Neutrophil (primary cell): ENCODE data around the gene FBXW8.

Experiments used
- H3K27ac ChIP-seq: fragments of 200-600 bp; sonication (generic); 2 replicates; pipeline ENCODE4 v1.5.1; 2016; ENCODE audit warnings: mild to moderate bottlenecking, moderate library complexity
- H3K27me3 ChIP-seq: fragments of 200-600 bp; sonication (generic); 2 replicates; pipeline ENCODE4 v1.6.0; 2016; ENCODE audit warnings: mild to moderate bottlenecking
- H3K36me3 ChIP-seq: fragments of 200-600 bp; sonication (generic); 2 replicates; pipeline ENCODE4 v1.5.1; 2017
- H3K4me1 ChIP-seq, 2 experiments: fragments of 200-600 bp in 1 of 2; sonication (generic) in 1 of 2; 1 replicate in 1 of 2; 2 replicates in 1 of 2; pipeline versions ENCODE4 v1.5.1 to v1.6.1; 2013 to 2016; ENCODE audit warnings: low read depth in 1 of 2, low read length in 1 of 2, mild to moderate bottlenecking in 1 of 2, moderate library complexity in 1 of 2; ENCODE audit not compliant: control insufficient read depth in 1 of 2, insufficient read depth in 1 of 2
- H3K4me3 ChIP-seq, 2 experiments: fragments of 200-600 bp in 1 of 2; sonication (generic) in 1 of 2; 1 replicate in 1 of 2; 2 replicates in 1 of 2; pipeline ENCODE4 v1.5.1; 2013 to 2016; ENCODE audit warnings: low read depth in 1 of 2, low read length in 1 of 2, mild to moderate bottlenecking in 1 of 2, moderate library complexity in 1 of 2
- H3K9me3 ChIP-seq: fragments of 200-600 bp; sonication (generic); 2 replicates; pipeline ENCODE4 v1.5.1; 2016
- CTCF ChIP-seq: fragments of 200-600 bp; sonication (generic); IDR thresholded peaks from 2 replicates; pipeline ENCODE4 v1.5.1; 2016; ENCODE audit warnings: antibody characterized with exemption

The FBXW8 gene

GRCh38 chr12:117019866-117020265 lies 109.1 kb downstream of the FBXW8 start:
- Histone ChIP-seq H3K27ac (no peak overlapping the region), H3K36me3 (peaks cover 50% of the 10 kb centered on the region), H3K4me3 (no peak overlapping the region), H3K4me1 (no peaks in the 10 kb centered on the region), H3K27me3 (no peaks in the 10 kb centered on the region), H3K9me3 (no peaks in the 10 kb centered on the region)
- TF ChIP-seq CTCF = no peak

DNA sequence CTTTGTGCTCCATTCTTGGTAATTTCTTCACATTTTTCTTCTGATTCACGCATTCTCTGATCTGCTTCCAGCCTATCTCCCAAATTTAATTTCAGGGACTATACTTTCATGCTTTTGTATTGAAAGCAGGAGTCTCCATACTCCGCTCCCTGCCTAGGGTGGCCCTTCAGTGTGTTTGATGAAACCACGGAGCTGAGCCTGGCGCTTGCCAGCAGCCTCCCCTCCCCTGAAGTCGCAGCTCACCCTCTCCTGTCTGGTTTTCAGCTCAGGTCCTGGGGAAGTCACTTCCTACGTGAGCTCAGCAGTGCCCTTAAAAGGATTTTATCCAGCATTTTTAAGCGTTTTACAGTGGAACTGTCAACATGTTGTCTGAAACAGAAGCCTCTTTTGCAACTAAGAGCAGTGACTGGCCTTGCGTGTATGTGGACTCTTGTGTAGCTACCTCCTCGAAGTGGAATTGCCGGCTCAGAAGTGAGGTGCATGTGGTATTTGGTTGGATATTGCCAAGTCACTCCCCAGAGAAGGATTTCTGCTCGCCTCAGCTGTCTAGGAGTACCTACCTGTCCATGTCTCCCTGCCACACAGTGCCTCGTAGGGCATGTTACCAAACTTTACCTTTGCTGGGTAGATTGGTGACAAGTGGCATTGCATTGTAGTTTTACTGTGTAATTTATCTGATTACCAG lies 109.9 kb downstream of the FBXW8 start:
- H3K27ac ChIP-seq = no peak overlapping the region
- no peak for TF ChIP-seq CTCF

GRCh38 chr12:117022465-117022864 lies 111.7 kb downstream of the FBXW8 start:
- TF ChIP-seq CTCF = no peak
- H3K4me1 ChIP-seq = peaks cover 9% of the 10 kb centered on the region in 2 experiments
- no peaks in the 10 kb centered on the region for H3K9me3 ChIP-seq
- H3K4me3 ChIP-seq = no peak overlapping the region
- peaks cover 68% of the 10 kb centered on the region for H3K36me3 ChIP-seq
- H3K27ac ChIP-seq = no peak overlapping the region
- no peaks in the 10 kb centered on the region for H3K27me3 ChIP-seq

More for the DNA sequence above, 109.9 kb downstream of the FBXW8 start:
- no peak overlapping the region for H3K4me3 ChIP-seq
- peaks cover 56% of the 10 kb centered on the region for H3K36me3 ChIP-seq
- peaks cover 5 to 6% of the 10 kb centered on the region in 2 experiments for H3K4me1 ChIP-seq
- no peaks in the 10 kb centered on the region for H3K27me3 ChIP-seq
- no peaks in the 10 kb centered on the region for H3K9me3 ChIP-seq

GRCh38 chr12:117023998-117024960 lies 113.5 kb downstream of the FBXW8 start:
- peaks cover 9% of the 10 kb centered on the region in 2 experiments for H3K4me1 ChIP-seq
- H3K27me3 ChIP-seq = no peaks in the 10 kb centered on the region
- H3K4me3 ChIP-seq = no peak overlapping the region
- peaks cover 72% of the 10 kb centered on the region for H3K36me3 ChIP-seq
- H3K9me3 ChIP-seq = no peaks in the 10 kb centered on the region
- H3K27ac ChIP-seq = no peak overlapping the region
- no peak for TF ChIP-seq CTCF

- H3K36me3 ChIP-seq = peaks cover 73% of the 10 kb centered on the region
Measured at GRCh38 chr12:117024961-117025480, 114.3 kb downstream of the FBXW8 start.

More at GRCh38 chr12:117024961-117025480, 114.3 kb downstream of the FBXW8 start:
- Histone ChIP-seq H3K4me1 (peaks cover 9% of the 10 kb centered on the region in 2 experiments), H3K27ac (no peak overlapping the region), H3K27me3 (no peaks in the 10 kb centered on the region), H3K4me3 (no peak overlapping the region), H3K9me3 (no peaks in the 10 kb centered on the region)
- TF ChIP-seq CTCF = no peak
